SK-N-SH (cell line): ENCODE measurements around the gene AHSG.

Experiments used
- RXRA ChIP-seq: IDR thresholded peaks from 2 replicates; pipeline ENCODE4 v1.4.0; 2012; ENCODE audit warnings: low read depth, mild to moderate bottlenecking, borderline replicate concordance
- YY1 ChIP-seq: IDR thresholded peaks from 2 replicates; pipeline ENCODE4 v1.4.0; 2012; ENCODE audit warnings: low read depth, mild to moderate bottlenecking
- TF ChIP-seq, protein P1 (sequence below): fragments of 200-600 bp; sonication (generic); IDR thresholded peaks from 2 replicates; pipeline ENCODE4 v1.6.1; 2017; ENCODE audit warnings: antibody characterized with exemption, mild to moderate bottlenecking, moderate library complexity

GRCh38 chr3:186668426-186668825 lies 55.6 kb downstream of the AHSG start:
- TF ChIP-seq YY1 (no peak), RXRA (no peak)
- TF ChIP-seq, protein P1, sequence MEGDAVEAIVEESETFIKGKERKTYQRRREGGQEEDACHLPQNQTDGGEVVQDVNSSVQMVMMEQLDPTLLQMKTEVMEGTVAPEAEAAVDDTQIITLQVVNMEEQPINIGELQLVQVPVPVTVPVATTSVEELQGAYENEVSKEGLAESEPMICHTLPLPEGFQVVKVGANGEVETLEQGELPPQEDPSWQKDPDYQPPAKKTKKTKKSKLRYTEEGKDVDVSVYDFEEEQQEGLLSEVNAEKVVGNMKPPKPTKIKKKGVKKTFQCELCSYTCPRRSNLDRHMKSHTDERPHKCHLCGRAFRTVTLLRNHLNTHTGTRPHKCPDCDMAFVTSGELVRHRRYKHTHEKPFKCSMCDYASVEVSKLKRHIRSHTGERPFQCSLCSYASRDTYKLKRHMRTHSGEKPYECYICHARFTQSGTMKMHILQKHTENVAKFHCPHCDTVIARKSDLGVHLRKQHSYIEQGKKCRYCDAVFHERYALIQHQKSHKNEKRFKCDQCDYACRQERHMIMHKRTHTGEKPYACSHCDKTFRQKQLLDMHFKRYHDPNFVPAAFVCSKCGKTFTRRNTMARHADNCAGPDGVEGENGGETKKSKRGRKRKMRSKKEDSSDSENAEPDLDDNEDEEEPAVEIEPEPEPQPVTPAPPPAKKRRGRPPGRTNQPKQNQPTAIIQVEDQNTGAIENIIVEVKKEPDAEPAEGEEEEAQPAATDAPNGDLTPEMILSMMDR: no peak
